ENCODE data around the gene GMCL1.

GMCL1 gene

DNA sequence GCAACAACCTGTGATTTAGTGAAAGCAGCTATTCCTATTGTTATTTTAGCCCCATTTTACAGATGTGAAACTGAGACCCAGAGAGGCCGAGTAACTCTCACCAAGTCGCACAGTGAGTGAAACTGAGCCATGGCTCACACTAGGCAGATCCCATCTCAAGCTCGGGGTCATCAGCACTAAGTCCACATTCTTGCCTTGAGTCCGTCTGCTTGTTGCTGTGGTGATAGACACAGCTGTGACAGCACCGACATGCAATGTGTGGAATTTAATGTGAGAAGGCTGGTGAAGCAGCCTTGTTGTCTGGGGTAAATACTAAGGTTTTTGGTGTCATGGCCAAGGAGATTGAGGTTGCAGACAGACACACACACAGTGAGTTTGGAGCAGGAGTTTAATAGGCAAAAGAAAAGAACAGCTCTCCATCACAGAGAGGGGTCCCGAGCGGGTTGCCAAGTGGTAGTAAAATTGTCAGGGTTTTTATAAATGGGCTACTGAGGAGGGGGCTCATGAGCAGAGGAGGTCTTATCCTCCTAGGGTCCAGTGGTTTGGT, 40.2 kb upstream of the GMCL1 start:
- H3K4me3 ChIP-seq: no peak overlapping the region
- TF ChIP-seq, protein P1, sequence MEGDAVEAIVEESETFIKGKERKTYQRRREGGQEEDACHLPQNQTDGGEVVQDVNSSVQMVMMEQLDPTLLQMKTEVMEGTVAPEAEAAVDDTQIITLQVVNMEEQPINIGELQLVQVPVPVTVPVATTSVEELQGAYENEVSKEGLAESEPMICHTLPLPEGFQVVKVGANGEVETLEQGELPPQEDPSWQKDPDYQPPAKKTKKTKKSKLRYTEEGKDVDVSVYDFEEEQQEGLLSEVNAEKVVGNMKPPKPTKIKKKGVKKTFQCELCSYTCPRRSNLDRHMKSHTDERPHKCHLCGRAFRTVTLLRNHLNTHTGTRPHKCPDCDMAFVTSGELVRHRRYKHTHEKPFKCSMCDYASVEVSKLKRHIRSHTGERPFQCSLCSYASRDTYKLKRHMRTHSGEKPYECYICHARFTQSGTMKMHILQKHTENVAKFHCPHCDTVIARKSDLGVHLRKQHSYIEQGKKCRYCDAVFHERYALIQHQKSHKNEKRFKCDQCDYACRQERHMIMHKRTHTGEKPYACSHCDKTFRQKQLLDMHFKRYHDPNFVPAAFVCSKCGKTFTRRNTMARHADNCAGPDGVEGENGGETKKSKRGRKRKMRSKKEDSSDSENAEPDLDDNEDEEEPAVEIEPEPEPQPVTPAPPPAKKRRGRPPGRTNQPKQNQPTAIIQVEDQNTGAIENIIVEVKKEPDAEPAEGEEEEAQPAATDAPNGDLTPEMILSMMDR (IDR thresholded peaks at IDR 0.05): no peak
- peak; percentile 78 for DNase-seq (ENCODE audit: low spot score)
- H3K27ac ChIP-seq: peak overlapping the region; percentile 68 to 89

DNA sequence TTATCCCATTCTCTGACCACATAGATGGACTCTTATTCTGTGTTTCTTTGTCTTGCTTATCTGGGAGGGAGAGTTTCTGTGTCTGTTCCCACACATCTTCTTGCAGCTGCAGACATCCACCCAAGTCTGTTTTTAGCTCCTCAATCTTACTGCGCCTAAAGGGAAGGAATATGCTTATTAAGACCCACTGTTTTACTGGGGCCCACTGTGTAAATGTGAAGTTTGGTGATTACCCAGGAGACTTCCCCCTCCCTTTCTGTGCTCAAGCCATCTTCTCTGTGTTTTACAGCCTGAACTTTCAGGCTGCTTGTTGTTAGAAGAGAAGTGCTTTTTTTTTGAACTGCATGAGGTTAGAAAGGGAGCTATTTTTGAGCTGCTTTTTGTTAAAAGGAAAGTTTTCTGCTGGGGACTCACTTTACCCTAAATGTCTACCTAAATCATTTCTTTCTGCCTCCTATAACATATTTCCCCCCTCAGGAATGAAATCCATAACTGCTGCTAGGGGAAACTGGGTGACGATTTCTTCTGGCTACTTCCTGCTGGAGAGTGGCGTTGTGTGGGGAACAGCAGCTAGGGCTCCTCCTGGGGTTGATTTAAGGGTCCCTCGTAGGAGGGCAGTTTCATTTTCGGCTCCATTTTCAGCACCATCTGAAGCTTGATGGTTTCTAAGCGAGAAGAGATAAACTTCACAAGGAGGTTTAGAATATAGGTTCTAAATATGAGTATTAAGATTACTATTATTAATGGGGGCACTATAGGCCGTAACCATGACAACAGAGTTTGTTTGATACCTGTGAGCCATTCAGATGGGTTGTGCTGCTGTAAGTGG, 39.5 kb upstream of the GMCL1 start:
- peak overlapping the region; percentile 21 for H3K4me3 ChIP-seq
- peak overlapping the region; percentile 68 to 89 for H3K27ac ChIP-seq
- TF ChIP-seq, protein P1 (IDR thresholded peaks at IDR 0.05): no peak
- no peak for DNase-seq (ENCODE audit: low spot score)

DNA sequence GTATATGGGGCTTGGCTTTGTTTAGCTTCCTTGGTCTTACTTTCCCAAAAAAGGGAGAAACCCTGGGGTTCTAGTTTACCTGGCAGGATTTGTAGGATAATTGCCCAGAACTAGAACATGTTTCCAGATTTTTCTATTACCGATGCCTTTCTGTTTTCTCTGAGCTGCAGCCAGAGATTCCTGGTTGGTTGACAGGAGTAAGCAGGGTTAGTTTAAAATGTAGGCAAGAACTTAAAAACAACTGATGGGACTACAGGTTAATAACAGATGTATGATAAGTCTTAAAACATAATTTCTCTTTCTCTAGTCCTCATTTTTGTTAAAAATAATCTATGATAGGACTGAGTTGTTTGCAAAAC, 38.9 kb upstream of the GMCL1 start:
- Histone ChIP-seq H3K27ac (peak overlapping the region; percentile 68 to 89), H3K4me3 (peak overlapping the region; percentile 21)
- TF ChIP-seq, protein P1 (IDR thresholded peaks at IDR 0.05): no peak
- DNase-seq (ENCODE audit: low spot score): no peak

DNA sequence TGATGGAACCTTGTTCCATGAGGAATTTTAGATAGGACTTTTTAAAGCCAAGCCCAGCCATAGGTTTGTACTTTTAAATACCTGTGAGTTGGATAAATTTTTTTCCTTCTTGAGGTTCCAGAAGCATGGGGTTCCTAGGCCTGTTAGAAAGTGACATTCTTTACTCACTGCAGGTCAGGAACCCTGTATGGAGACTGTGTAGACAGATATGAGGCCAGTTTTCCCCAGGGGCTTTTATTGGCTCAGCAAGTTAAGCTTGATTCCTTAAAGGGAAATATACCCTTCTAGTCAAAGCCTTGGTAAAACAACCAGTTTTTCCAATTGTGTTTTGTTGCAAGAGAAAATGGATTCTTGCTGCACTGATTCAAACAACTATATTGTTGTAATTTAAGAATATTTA, 38.4 kb upstream of the GMCL1 start:
- Histone ChIP-seq H3K4me3 (no peak overlapping the region), H3K27ac (peak overlapping the region; percentile 68 to 89)
- TF ChIP-seq, protein P1 (IDR thresholded peaks at IDR 0.05): no peak
- no peak for DNase-seq (ENCODE audit: low spot score)

DNA sequence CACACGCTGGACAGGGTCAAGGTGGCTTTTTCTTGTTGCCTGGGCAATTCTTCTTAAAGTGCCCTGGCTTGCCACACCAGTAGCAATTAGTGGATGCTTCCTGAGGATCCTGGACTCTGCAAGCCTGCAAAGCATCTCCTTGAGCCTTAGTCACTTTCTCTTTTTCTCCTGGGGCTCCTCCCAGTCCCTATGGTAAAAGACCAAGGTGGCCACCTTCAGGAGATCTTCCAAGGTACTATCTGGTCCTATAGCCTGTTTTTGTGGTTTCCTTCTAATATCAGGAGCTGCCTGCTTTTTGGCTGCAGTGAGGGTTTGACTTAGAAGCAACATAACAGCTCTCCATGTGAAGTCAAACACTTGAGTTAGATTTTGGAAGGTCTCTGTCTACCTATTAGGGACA, 33.3 kb upstream of the GMCL1 start:
- Histone ChIP-seq H3K27ac (no peak overlapping the region), H3K4me3 (no peak overlapping the region)
- no peak for DNase-seq (ENCODE audit: low spot score)
- TF ChIP-seq, protein P1 (IDR thresholded peaks at IDR 0.05): no peak

DNA sequence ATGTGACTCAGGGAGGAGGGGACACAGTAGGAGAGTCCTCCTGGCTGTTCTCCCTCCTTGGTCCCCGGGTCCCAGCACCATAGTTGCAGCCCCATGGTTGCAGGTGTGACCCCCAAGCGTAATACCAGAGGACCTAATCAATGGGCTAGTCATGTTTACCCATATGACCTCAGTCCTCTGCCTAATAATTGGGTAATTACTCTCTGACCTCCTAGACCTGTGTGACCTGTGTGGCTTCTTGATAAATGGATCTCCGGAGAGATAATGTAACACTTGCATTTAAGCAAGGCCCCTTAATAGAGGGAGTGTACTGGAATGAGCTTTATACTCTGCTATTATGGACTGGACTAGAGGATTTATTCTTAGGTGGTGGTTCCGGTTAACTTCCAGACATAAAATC, 32.2 kb upstream of the GMCL1 start:
- Histone ChIP-seq H3K27ac (peak overlapping the region in 1 of 2 donors; percentile 75), H3K4me3 (no peak overlapping the region)
- DNase-seq (ENCODE audit: low spot score): no peak
- TF ChIP-seq, protein P1 (IDR thresholded peaks at IDR 0.05): no peak

DNA sequence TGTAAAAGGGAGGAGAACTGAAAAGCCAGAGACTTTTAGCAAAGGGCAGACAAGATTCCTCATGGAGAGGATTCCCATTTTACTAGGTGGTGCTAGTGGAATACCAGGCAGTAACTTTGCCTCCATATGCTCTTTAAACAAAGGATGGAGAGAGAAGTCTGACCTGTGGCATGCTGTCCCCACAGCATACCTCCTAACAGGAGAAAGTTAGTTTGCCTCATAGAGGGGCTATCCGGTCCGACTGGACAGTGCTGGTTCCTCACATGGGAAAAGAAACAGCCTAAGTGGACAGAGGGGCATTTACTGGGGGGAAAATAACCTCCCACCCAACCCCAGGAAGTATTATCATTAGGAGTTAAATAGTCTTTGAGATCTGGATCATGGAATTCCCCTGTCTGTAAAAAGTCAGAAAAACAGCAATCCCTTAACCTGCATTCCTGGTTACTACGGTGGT, 31.6 kb upstream of the GMCL1 start:
- no peak for DNase-seq (ENCODE audit: low spot score)
- peak overlapping the region; percentile 60 for H3K4me3 ChIP-seq
- H3K27ac ChIP-seq: peak overlapping the region; percentile 63 to 75
- TF ChIP-seq, protein P1 (IDR thresholded peaks at IDR 0.05): no peak
